Endothelial cell (in vitro differentiated cells): Measurements from ENCODE around the gene LRRC32. TPM values are rescaled to one million over a fixed set of nuclear protein-coding genes. Genes with fewer than 3 reads are reported as not detected.

Experiments used
- DNase-seq: peaks from one replicate; pipeline ENCODE4 v3.0.0; 2021; ENCODE audit warnings: low spot score
- H3K27ac Mint-ChIP-seq: one replicate; pipeline ENCODE4 v1.8.0; 2021; ENCODE audit warnings: mixed read lengths, inconsistent platforms; ENCODE audit not compliant: unreplicated experiment
- H3K27me3 Mint-ChIP-seq: one replicate; pipeline ENCODE4 v1.8.0; 2021; ENCODE audit warnings: mild to moderate bottlenecking, moderate library complexity, mixed read lengths, inconsistent platforms; ENCODE audit not compliant: unreplicated experiment
- H3K36me3 Mint-ChIP-seq: one replicate; pipeline ENCODE4 v1.8.0; 2021; ENCODE audit warnings: mild to moderate bottlenecking, low read depth, mixed read lengths, inconsistent platforms; ENCODE audit not compliant: unreplicated experiment
- H3K4me1 Mint-ChIP-seq: one replicate; pipeline ENCODE4 v1.8.0; 2021; ENCODE audit warnings: mild to moderate bottlenecking, mixed read lengths, inconsistent platforms; ENCODE audit not compliant: unreplicated experiment
- H3K4me3 Mint-ChIP-seq: one replicate; pipeline ENCODE4 v1.8.0; 2021; ENCODE audit warnings: mild to moderate bottlenecking, mixed read lengths, inconsistent platforms; ENCODE audit not compliant: unreplicated experiment
- H3K9me3 Mint-ChIP-seq: one replicate; pipeline ENCODE4 v1.8.0; 2021; ENCODE audit warnings: mixed read lengths, inconsistent platforms; ENCODE audit not compliant: unreplicated experiment
- total RNA-seq: library from RNA; stranded (reverse); fragmentation: NEBNext Ultra II Directional; extraction: Animal tissue kit (Norgen Biotek cat#: 25700); gene quantifications from one replicate; pipeline ENCODE4 v1.2.1, GENCODE V29; 2021; ENCODE audit not compliant: unreplicated experiment
- TF ChIP-seq, protein P1 (sequence below): fragments of 200-600 bp; sonication (generic); IDR thresholded peaks from one replicate; pipeline ENCODE4 v1.5.0; 2021; ENCODE audit warnings: antibody characterized with exemption; ENCODE audit not compliant: unreplicated experiment

LRRC32 gene
- total RNA-seq, 1 donor from 2014 or later, result 22.0 TPM

DNA sequence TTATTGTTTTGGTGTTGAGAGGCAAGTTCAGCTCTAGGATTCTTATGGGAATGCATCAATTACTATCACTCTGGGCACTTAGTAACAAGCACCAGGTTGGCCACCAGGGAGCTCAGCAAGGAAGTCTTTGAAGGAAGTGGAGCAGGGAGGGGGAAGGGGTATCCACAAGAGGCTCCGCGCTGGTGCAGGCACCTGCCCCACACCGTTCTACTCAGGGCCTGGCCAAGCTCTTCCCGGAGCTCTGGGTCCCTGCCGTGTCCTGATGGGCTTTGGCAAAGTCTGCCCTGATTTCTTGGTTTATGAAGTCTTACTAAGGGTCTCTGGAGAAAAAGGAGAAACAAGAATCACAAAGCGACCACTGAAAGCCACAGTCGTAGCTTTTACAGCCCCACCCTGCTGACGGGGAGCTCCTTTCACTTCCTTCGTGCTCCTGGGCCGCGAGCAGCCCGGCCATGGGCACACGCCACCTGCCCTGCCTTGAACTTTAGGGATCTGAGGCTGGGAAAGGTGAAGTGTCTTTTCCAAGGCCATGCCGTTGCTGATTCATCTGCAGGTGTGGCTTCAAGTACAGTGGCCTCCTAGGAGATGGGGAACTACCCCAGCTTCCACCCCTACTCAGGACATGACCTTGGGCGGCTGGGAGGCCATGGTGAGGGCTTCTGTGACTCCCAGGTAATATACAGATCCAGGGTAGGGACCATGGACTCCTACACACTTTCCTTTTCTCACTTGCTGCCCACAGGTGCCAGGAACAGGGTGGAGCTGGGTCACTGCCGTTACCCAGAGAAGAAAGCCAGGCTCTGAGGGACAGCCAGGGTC, 15.9 kb upstream of the LRRC32 start:
- H3K9me3 Mint-ChIP-seq, result no peaks in the 10 kb centered on the region
- H3K27me3 Mint-ChIP-seq, result peaks cover 13% of the 10 kb centered on the region
- TF ChIP-seq, protein P1, sequence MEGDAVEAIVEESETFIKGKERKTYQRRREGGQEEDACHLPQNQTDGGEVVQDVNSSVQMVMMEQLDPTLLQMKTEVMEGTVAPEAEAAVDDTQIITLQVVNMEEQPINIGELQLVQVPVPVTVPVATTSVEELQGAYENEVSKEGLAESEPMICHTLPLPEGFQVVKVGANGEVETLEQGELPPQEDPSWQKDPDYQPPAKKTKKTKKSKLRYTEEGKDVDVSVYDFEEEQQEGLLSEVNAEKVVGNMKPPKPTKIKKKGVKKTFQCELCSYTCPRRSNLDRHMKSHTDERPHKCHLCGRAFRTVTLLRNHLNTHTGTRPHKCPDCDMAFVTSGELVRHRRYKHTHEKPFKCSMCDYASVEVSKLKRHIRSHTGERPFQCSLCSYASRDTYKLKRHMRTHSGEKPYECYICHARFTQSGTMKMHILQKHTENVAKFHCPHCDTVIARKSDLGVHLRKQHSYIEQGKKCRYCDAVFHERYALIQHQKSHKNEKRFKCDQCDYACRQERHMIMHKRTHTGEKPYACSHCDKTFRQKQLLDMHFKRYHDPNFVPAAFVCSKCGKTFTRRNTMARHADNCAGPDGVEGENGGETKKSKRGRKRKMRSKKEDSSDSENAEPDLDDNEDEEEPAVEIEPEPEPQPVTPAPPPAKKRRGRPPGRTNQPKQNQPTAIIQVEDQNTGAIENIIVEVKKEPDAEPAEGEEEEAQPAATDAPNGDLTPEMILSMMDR, result no peak
- H3K4me1 Mint-ChIP-seq, result peaks cover 2% of the 10 kb centered on the region
- no peak overlapping the region for H3K27ac Mint-ChIP-seq
- no peak overlapping the region for H3K4me3 Mint-ChIP-seq
- H3K36me3 Mint-ChIP-seq, result peaks cover 4% of the 10 kb centered on the region
- DNase-seq, result no peak

DNA sequence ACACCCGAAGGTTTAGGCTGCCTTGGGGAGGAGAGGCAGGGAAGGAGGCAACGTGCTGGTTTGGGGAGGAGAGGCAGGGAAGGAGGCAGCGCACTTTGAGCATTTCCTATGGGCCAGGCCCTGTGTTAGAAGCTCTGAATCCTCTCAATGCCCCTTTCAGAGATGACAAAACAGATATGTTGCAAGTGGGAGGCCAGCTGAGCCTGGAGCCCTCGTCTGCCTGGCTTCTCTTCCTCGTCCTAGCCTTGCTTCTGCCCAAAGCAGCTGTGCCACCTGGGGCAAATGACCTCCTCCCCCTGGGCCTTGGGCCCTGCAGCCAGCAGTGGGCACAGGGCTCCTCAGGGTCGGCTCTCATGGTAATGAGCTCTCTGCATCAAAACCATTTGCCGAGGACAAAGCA, 15.3 kb upstream of the LRRC32 start:
- Mint-ChIP-seq H3K4me3 (no peak overlapping the region), H3K27me3 (peaks cover 16% of the 10 kb centered on the region), H3K27ac (no peak overlapping the region), H3K36me3 (peaks cover 4% of the 10 kb centered on the region), H3K9me3 (no peaks in the 10 kb centered on the region), H3K4me1 (peaks cover 2% of the 10 kb centered on the region)
- TF ChIP-seq, protein P1, result no peak
- no peak for DNase-seq

DNA sequence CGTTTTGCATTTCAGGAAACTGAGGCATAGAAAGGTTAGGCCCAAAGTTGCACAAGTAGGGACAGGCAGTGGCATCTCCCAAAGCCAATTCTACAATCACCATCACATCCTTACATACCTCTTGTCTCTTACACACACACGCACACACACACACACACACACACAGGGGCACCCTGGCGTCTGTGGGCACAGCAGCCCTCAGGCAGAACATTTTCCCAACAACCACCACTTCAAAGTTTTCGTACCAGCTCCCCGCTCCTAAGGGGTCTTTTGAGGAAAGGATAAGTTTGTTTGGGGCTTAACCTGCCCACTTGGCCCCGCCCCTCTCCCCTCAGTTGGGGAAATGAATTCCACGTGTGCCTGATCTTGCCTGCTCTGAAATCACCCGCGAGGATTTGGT, 14.7 kb upstream of the LRRC32 start:
- Mint-ChIP-seq H3K4me3 (no peak overlapping the region), H3K4me1 (peaks cover 2% of the 10 kb centered on the region), H3K36me3 (peaks cover 4% of the 10 kb centered on the region), H3K9me3 (no peaks in the 10 kb centered on the region), H3K27ac (no peak overlapping the region), H3K27me3 (peaks cover 16% of the 10 kb centered on the region)
- TF ChIP-seq, protein P1, result no peak
- DNase-seq, result no peak

DNA sequence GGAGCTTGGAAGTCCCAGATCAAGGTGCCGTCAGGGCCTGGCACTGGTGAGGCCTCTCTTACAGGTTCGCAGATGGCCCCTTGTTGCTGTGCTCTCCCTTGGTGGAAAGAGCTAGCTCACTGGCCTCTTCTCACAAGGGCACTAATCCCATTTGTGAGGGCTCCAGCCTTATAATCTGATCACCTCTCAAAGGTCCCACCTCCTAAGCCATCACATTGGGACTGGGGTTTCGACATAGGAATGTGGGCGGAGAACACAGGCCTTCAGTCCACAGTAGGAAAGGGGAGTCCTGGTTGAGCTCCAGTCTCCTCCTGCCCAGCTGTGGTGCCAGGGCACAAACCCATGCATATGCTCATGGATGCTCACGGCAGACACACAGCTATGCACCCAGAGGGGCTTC, 14.0 kb upstream of the LRRC32 start:
- TF ChIP-seq, protein P1, result no peak

More for the DNA sequence above, 14.0 kb upstream of the LRRC32 start:
- Mint-ChIP-seq H3K27me3 (peaks cover 16% of the 10 kb centered on the region), H3K27ac (no peak overlapping the region), H3K36me3 (peaks cover 4% of the 10 kb centered on the region), H3K4me1 (peaks cover 2% of the 10 kb centered on the region), H3K9me3 (no peaks in the 10 kb centered on the region), H3K4me3 (no peak overlapping the region)
- DNase-seq, result no peak
